Kidney capillary endothelial cell (primary cell): ENCODE measurements around the gene KLHL17.

Source experiments
- DNase-seq: peaks from one replicate; pipeline ENCODE4 v3.0.0-alpha.2; 2018; ENCODE audit warnings: low spot score

Gene KLHL17

GRCh38 chr1:960363-961131 is at the start of gene KLHL17:
Gene KLHL17 (plus strand): TSS chr1:960584. CDS start chr1:960694, 110 bp downstream.
- no peak for DNase-seq

- DNase-seq, result no peak
These were observed 49.3 kb upstream of the KLHL17 start for GRCh38 chr1:910881-911721.

- no peak for DNase-seq
These were observed 48.3 kb upstream of the KLHL17 start for GRCh38 chr1:911875-912739.

- DNase-seq, result no peak
These were observed 47.6 kb upstream of the KLHL17 start for GRCh38 chr1:912740-913301.

- no peak for DNase-seq
These were observed 46.8 kb upstream of the KLHL17 start for GRCh38 chr1:913491-914130.

- DNase-seq, result no peak
These were observed 46.1 kb upstream of the KLHL17 start for GRCh38 chr1:914131-914890.

GRCh38 chr1:914891-915280 is 45.5 kb upstream of the KLHL17 start:
- no peak for DNase-seq

- DNase-seq, result no peak
These were observed 44.9 kb upstream of the KLHL17 start for GRCh38 chr1:915295-916172.

- no peak for DNase-seq
These were observed 44.0 kb upstream of the KLHL17 start for GRCh38 chr1:916173-917075.

- DNase-seq, result no peak
These were observed 43.3 kb upstream of the KLHL17 start for GRCh38 chr1:917076-917459.

GRCh38 chr1:917466-918091 is 42.8 kb upstream of the KLHL17 start:
- no peak for DNase-seq

- no peak for DNase-seq
These were observed 42.0 kb upstream of the KLHL17 start for GRCh38 chr1:918353-918752.

GRCh38 chr1:918843-919242 is 41.5 kb upstream of the KLHL17 start:
- no peak for DNase-seq

- no peak for DNase-seq
These were observed 41.0 kb upstream of the KLHL17 start for GRCh38 chr1:919271-919872.

GRCh38 chr1:920010-920409 is 40.4 kb upstream of the KLHL17 start:
- no peak for DNase-seq

GRCh38 chr1:920521-920920 is 39.9 kb upstream of the KLHL17 start:
- DNase-seq, result no peak

- no peak for DNase-seq
These were observed 39.2 kb upstream of the KLHL17 start for GRCh38 chr1:921011-921837.
